ENCODE measurements around the gene NLRP2B.
"Not testable (repeated sequence)": the region's sequence is repeated elsewhere in the genome, so short reads cannot be mapped to it uniquely, and the experiment has no call there.

Gene NLRP2B
- 0 reads per million in 2 experiments for total RNA-seq

DNA sequence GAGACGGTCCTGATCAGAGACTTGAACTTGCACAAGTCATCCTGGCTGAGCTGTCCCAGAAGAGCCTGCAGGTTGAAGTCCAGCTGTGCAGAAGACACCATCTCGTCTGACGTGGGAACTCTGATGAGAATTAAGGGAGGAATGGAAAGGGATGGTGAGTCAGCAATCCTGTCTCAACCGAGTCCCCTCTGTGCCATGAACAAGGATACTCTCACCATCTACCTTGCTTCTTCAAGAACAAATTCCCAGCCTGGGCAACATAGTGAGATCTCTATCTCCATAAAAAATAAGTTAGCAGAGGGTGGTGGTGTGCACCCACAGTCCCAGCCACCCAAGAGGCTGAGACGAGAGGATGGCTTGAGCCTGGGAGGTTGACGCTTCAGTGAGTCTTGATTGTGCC lies at the start of gene NLRP2B:
NLRP2B (minus strand) TSS at position 101 of the 400 bp plus-strand sequence.
- DNase-seq (ENCODE audit: low read depth), result no peak

DNA sequence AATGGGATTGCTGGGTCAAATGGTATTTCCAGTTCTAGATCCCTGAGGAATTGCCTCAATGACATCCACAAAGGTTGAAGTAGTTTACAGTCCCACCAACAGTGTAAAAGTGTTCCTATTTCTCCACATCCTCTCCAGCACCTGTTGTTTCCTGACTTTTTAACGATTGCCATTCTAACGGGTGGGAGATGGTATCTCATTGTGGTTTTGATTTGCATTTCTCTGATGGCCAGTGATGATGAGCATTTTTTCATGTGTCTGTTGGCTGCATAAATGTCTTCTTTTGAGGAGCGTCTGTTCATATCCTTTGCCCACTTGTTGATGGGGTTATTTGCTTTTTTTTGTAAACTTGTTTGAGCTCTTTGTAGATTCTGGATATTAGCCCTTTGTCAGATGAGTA lies 45.9 kb upstream of the NLRP2B start:
- DNase-seq (ENCODE audit: low read depth), result not testable (repeated sequence)

DNA sequence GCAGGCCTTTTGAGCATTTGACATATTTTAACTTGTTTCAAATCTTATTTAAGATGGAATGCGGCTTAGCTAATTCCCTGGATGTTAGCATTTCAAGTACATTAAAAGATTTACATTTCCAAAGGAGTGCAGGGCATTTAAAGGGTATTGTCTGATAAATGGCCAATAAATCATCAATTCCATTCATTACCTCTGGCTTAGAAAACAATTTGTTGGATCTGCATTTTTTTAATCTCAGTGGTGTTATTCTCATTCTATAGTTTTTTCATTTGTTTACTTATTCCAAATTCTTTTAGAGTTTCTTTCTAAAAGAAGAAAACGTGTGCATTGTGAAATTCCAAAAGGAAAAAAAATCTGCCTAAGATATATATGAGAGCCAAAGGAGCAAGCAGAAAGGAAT lies 1.3 kb upstream of the NLRP2B start:
- DNase-seq (ENCODE audit: low read depth), result no peak

DNA sequence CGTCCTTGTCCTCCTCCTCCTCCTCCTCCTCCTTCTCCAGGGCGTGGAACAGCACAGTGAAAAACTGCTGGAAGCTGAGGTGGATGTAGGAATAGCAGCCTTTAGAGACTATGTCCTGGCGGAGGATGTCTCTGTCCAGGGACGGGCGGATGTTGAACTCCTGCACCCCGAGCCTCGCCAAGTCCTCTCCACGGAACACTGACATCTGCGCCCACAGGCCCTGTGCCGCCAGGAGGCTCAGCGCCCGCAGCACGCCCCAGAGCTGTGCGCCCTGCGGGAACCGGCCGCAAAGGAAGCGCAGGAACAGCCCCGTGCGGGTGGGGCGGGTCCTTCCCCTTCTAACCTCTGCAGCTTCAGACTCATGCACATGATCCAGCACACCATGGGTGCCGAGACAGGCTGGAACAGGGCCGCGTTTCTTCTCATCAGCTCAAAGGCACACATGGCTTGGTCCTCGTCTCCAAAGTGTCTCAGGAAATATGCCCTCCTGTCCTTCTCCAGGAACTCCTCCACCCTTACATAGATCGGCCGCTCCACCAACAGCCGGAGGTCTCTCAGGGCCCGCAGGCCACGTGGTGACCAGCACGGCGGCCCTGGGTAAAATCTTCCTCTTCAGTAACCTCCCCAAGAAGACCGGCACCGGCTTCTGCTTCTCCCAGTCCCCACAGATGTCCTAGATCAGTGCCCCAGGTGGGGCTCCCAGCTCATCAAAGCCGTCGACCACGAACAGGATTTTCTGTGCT lies 1.2 kb downstream of the NLRP2B start:
- DNase-seq (ENCODE audit: low read depth), result no peak

DNA sequence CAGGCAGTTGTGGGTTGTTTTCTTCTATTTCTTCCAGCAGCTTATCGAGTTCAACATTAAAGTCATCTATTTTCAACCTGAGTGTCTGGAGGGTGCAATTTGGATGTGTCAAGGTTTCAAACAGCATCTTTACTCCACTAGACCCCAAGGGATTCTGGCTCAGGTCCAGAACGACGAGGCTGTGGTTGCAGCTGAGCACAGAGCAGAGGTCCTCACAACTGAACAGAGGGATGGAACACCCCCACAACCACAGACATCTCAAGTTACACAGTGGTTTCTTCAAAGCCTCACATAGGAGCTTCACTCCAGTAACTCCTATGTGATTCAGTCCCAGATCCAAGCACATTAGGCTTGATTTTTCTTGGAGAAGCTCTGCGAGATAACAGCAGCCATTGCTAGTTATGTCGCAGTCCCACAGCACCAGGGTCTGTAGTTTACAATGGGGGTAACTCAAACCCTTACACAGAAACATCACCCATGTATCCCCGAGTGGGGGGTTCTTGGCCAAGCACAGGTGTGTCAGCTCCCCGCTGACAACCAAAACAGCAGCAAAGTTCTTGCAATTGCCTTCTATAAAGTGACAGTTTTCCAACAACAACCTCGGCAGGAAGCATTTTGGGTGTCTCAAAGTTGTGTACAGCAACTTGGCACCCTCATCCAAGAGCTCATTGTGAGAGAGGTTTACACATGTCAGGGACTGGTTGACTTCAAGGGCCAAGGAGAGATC lies 2.8 kb downstream of the NLRP2B start:
- no peak for DNase-seq (ENCODE audit: low read depth)

DNA sequence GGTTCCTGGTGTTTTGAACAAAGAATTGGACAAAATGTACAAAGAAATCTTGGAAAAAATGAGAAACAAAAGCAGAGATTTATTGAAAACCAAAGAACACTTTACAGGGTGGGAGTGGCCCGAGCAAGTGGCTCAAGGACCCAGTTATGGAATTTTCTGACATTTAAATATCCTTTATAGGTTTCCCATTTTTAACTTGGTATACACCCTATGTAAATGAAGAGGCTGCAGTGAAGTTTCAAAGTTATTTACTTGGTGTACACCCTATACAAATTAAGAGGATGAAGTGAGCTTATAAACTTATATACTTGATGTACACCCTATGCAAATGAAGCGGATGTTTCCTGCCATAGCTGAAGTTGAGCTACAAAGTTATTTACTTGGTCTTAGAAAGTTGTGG lies 4.7 kb downstream of the NLRP2B start:
- no peak for DNase-seq (ENCODE audit: low read depth)

DNA sequence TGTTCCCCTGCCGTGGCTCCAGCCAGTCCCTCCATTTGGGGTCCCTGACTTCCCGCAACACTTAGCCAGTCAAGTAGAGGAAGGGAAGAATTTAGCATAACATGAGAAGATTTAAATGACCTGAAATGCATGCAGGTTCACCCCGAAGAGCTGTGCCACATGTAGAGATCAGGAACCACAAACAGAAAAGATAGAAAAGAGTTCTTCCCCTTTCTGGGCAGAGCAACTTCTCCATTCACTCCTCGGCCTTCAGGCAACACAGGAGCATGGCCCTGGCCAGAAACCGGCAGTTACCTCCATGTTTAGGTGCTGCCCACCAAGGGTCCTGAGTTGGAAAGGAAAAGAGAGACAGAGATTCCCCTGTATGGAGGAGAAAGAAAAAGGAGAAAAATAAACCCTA lies 5.2 kb downstream of the NLRP2B start:
- DNase-seq (ENCODE audit: low read depth), result no peak

DNA sequence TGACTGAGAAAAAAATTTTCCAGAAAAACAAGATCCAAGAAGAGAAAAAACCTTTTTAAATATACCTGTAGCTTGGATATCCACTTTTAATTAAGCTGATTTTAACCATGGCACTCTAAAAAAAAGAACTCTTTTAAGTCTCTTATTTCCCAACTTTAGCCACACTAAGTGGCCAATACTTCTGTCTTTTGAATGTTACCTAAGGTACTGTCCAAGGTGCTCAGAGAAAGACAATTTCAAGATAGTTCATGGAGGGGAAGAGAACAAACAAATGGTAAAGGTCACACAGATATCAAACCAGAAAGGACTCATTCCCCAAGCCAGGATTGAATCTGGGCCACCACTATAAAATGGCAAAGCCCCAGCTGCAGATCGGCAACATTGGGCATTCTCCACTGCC lies 10.1 kb downstream of the NLRP2B start:
- DNase-seq (ENCODE audit: low read depth), result no peak

DNA sequence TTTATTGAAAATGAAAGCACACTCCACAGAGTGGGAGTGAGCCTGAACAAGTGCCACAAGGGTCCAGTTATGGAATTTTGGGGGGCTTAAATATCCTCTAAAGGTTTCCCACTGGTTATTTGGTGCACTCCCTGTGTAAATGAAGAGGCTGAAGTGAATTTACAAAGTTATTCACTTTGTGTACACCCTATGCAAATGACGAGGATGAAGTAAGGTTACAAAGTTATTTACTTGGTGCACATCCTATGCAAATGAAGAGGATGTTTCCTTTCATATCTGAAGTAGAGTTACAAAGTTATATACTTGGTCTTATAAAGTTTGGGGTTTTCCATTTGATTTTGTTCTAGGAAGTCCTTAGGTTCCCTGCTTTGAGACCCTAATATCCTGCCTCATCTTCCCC lies 13.1 kb downstream of the NLRP2B start:
- DNase-seq (ENCODE audit: low read depth), result no peak

DNA sequence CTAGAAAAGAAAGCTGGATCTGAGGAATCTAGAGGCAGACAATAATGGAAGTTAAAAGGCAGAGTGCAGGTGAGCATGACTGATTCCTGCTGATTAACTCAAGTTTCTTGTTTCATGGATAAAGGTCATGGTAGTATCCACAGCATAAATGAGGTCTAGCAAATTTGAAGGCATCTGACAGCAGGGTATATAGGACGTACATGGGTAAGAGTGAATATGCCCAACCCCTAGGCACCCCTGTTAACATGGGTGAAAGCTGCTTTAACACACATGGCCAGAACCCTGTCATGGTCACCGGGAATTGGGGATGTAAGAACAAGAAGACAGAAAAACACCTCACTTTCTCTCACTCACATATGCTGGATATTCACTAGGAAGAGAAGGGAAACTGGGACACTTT lies 25.0 kb downstream of the NLRP2B start:
- DNase-seq (ENCODE audit: low read depth), result no peak

DNA sequence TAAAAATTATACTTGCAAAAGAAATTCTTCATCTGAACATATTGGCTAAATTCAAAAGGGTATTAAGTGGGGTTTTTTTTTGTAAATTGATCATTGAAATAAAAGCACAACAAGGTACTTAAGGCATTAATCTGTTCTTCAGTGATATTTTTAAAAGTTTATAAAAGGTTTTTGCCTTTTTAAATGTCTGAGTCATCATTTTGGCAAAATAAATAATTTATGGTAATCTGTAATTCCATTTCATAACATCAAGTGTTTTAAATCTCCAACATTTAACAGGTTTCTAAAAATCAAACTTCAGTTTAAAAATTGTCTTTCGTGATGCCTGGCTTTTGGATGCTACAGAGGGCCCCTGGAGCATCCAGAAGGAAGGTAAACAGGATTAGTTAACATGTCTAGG lies 27.4 kb downstream of the NLRP2B start:
- DNase-seq (ENCODE audit: low read depth), result no peak

DNA sequence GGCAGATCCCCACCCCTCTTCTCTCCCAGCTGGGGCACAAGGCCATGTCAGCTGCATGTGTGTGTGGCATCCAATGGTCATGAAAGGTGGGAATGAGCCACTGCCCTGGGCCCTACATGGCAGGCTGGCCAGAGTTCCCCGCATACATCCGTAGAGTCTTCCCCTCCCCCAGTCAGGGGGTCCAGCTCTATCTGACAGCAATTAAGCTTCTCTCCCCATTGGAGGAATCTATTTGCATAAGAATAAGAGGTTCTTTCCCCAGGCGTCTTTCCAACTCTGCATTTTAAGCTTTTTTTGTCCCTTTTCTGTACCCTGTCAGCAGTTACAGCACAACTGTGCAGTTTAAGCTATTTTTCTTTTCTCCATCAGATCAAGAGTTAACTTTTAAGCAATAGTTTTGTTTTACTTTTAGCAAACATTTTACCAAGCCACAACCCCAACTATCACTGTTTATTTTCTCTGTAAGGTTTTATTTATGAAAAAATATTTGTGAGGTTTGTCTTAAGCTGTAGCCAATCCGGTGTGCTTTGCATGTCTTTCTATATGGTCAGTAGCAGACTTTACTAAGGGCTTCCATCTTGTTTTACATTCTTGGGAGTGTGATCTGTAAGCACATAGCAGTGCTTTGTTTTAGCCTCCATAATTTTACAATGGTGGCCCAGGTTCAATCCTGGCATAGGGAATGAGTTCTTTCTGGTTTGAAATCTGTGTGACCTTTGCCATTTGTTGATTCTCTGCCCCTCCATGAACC lies 28.7 kb downstream of the NLRP2B start:
- DNase-seq (ENCODE audit: low read depth), result no peak

DNA sequence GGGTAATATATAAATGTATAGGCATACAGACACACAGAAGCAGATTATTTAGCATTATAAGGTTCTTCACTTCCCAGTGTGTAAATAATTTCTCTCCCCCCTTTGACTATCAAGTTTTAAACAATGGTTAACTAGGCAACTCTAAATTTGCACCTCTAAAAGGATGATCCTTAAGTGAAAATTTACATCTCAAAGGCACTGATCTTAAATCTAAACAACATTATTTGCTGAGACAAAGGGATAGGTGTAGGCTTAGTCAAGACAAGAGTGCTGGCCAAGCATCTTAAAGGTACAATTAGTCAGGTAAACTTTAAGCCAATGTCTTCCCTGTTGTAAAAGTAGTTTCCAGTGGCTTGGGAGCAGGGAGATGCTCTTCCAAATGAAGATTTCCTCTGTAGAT lies 33.0 kb downstream of the NLRP2B start:
- no peak for DNase-seq (ENCODE audit: low read depth)

DNA sequence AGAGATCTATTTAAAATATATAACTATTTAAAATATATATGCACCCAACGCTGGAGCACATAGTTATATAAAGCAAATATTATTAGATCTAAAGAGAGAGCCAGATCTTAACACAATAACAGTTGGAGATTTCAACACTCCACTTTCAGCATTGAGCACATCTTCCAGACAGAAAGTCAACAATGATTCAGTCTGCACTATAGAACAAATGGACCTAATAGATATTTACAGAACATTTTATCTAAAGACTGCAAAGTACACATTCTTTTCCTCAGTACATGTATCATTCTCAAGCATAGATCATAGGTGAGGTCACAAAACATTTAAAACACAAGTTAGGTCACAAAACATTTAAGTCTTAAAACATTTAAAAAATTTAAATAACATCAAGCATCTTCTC lies 36.4 kb downstream of the NLRP2B start:
- DNase-seq (ENCODE audit: low read depth), result no peak

DNA sequence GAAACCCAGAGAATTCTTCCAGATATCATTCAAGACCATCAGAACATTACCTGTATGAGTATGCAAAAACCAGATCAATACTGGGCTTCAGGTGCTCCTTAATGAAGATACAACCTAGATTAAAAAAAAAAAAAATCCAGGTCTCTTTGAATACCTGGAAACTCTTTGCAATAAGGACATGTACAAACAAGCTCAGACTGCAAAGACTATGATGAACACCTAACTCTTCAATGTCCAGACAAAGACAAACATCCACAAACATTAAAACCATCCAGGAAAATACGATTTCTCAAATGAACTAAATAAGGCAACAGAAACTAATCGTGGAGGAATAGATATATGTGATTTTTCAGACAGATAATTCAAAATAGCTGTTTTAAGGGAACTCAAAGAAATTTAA lies 38.7 kb downstream of the NLRP2B start:
- no peak for DNase-seq (ENCODE audit: low read depth)

DNA sequence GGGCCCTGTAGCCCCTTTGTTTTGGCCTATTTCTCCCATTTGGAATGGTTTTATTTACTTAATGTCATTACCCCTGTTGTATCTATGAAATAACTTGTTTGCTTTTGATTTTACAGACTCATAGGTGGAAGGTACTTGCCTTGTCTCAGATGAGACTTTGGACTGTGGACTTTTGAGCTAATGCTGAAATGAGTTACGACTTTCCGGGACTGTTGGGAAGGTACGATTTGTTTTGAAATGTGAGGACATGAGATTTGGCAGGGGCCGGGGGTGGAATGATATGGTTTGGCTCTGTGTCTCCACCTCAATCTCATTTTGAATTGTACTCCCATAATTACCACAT lies 39.4 kb downstream of the NLRP2B start:
- no peak for DNase-seq (ENCODE audit: low read depth)

DNA sequence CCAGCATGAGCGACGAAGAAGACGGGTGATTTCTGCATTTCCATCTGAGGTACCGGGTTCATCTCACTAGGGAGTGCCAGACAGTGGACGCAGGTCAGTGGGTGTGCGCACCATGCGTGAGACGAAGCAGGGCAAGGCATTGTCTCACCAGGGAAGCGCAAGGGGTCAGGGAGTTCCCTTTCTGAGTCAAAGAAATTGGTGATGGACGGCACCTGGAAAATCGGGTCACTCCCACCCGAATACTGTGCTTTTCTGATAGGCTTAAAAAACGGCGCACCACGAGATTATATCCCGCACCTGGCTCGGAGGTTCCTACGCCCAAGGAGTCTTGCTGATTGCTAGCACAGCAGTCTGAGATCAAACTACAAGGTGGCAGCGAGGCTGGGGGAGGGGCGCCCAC lies 50.6 kb downstream of the NLRP2B start:
- DNase-seq (ENCODE audit: low read depth), result not testable (repeated sequence)

Data from T follicular helper cell (primary cell).